Measurements from ENCODE around the gene IL5RA.

The IL5RA gene

GRCh38 chr3:3141939-3142338 is 31.8 kb upstream of the IL5RA start:
- H3K4me3 ChIP-seq (ENCODE audit: low read depth, low read length), result no peak overlapping the region
- peak; percentile 40 for DNase-seq (ENCODE audit: low read depth)
- no peak for TF ChIP-seq CTCF (conservative IDR thresholded peaks at IDR 0.05; ENCODE audit: low read depth, low read length)

GRCh38 chr3:3137526-3137925 is 27.4 kb upstream of the IL5RA start:
- DNase-seq (ENCODE audit: low read depth), result no peak
- TF ChIP-seq CTCF (conservative IDR thresholded peaks at IDR 0.05; ENCODE audit: low read depth, low read length), result no peak
- no peak overlapping the region for H3K4me3 ChIP-seq (ENCODE audit: low read depth, low read length)

DNA sequence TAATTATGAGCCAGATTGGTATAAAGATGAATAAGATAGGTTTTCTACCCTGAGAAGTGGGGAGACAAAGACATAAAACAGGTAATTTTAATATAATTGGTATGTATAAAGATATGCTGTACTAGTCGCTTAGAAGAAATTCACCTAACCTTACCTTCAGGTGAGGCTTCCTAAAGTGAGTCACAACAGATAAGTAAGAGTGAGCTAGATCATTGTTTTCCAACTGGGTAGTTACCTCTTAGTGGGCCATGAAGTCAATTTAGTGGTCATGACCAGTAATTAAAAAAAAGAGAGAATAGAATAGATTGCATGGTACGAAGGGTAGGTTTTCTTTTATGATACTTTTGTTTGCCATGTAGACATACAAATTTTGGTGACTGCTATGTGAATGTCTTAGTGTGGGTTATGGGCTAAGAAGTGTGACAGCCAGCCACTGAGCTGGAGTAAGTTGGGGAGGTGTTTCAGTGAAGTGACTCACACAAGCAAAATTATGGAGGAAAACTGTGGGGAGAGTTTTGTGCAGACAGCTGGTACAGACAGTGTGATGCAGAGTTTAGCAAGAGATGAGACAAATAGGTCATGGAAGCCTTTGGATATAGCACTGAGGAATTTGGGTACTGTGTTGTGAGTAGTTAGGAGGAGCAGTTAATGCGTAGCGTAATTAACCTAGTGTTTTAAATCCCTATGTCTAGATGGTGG is 24.7 kb upstream of the IL5RA start:
- TF ChIP-seq CTCF (conservative IDR thresholded peaks at IDR 0.05; ENCODE audit: low read depth, low read length), result no peak
- H3K4me3 ChIP-seq (ENCODE audit: low read depth, low read length), result no peak overlapping the region
- peak; percentile 49 for DNase-seq (ENCODE audit: low read depth)

- H3K4me3 ChIP-seq (ENCODE audit: low read depth, low read length), result no peak overlapping the region
- no peak for TF ChIP-seq CTCF (conservative IDR thresholded peaks at IDR 0.05; ENCODE audit: low read depth, low read length)
- no peak for DNase-seq (ENCODE audit: low read depth)
Measured at GRCh38 chr3:3133500-3133899, 23.3 kb upstream of the IL5RA start.

- no peak for DNase-seq (ENCODE audit: low read depth)
- no peak for TF ChIP-seq CTCF (conservative IDR thresholded peaks at IDR 0.05; ENCODE audit: low read depth, low read length)
- no peak overlapping the region for H3K4me3 ChIP-seq (ENCODE audit: low read depth, low read length)
Measured at GRCh38 chr3:3129579-3129978, 19.4 kb upstream of the IL5RA start.

DNA sequence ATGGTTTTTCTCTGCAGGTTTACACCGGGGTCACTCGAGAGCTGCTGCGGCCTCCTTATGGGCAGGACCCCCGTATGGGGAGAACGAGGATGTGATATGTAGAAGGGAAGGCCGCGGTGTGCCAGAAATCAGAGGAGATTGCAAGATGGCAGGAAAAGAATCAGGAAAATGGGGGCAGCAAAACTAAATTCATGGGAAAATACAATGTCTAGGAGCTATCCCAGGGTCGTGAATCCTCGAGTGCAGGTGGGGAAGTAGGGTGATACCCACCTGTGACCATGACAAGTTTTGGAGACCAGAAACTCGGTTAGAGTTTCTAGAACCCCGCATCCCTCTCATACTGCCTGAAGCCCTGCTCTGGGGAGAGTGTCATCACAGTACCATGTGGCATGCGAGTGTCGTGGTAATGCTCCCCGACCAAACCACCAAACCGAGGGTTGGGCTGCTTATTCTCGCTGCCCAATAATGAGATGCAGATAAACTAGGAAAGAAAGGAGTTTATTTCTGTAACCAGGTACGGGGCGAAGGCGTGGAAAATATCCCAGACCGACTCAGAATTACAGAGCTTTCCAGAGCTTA is 17.3 kb upstream of the IL5RA start:
- peak overlapping the region; percentile 99 for H3K4me3 ChIP-seq (ENCODE audit: low read depth, low read length)
- TF ChIP-seq CTCF (conservative IDR thresholded peaks at IDR 0.05; ENCODE audit: low read depth, low read length), result no peak
- no peak for DNase-seq (ENCODE audit: low read depth)

All from choroid plexus epithelial cell (primary cell).